Sigmoid colon (tissue), 3 donors: ENCODE measurements around the gene HOMER2.

Experiments used
- CTCF ChIP-seq, 4 experiments: fragments of 450-650 bp in 3 of 4; fragments of 200-600 bp in 1 of 4; IDR thresholded peaks; one replicate each; pipeline ENCODE4 v1.5.1; 2016 to 2019; ENCODE audit warnings: antibody characterized with exemption in 4 of 4, mild to moderate bottlenecking in 3 of 4, moderate library complexity in 2 of 4
- POLR2A ChIP-seq, 2 donors: fragments of 450-650 bp; IDR thresholded peaks; one replicate each; pipeline ENCODE4 v1.6.1; 2016; ENCODE audit warnings: antibody characterized with exemption in 2 of 2, mild to moderate bottlenecking in 2 of 2, moderate library complexity in 2 of 2

GRCh38 chr15:82979726-82980125 lies 27.2 kb upstream of the HOMER2 start:
- no peak for TF ChIP-seq CTCF (IDR thresholded peaks at IDR 0.05)
- TF ChIP-seq POLR2A (IDR thresholded peaks at IDR 0.05): no peak
